Left lung (tissue), 10 donors: ENCODE measurements around the gene SLC27A5. TPM values are rescaled to one million over a fixed set of nuclear protein-coding genes. Genes with fewer than 3 reads are reported as not detected.
A peak's percentile ranks its signal among the peaks of the same experiment; 100 is the strongest.

Experiments
- ATAC-seq: fragments of 200-7000 bp; cut with Tn5 transposase; one replicate; pipeline ENCODE4 v1.9.1; 2020; ENCODE audit warnings: moderate library complexity
- DNase-seq, 4 donors: peaks; one replicate each; pipeline ENCODE4 v3.0.0-alpha.2; 2013 to 2020
- H3K27ac ChIP-seq, 2 donors: fragments of 200-600 bp; sonication (generic) in 1 of 2; one replicate each; pipeline versions ENCODE4 v1.5.0 to v1.8.0; 2020 to 2021
- H3K27me3 ChIP-seq, 2 donors: fragments of 200-600 bp; sonication (generic) in 1 of 2; one replicate each; pipeline versions ENCODE4 v1.5.0 to v1.8.0; 2020 to 2021
- H3K36me3 ChIP-seq, 2 donors: fragments of 200-600 bp; sonication (generic) in 1 of 2; one replicate each; pipeline versions ENCODE4 v1.5.0 to v1.8.0; 2020 to 2021
- H3K4me1 ChIP-seq, 2 donors: fragments of 200-600 bp; one replicate each; pipeline ENCODE4 v1.8.0; 2021
- H3K4me3 ChIP-seq, 2 donors: fragments of 200-600 bp; sonication (generic) in 1 of 2; one replicate each; pipeline versions ENCODE4 v1.5.0 to v1.8.0; 2020 to 2021; ENCODE audit warnings: mild to moderate bottlenecking in 1 of 2
- H3K9me3 ChIP-seq, 2 donors: fragments of 200-600 bp; sonication (generic) in 1 of 2; one replicate each; pipeline versions ENCODE4 v1.5.0 to v1.8.0; 2020 to 2021
- CTCF ChIP-seq, 2 donors: fragments of 200-600 bp; sonication (generic) in 1 of 2; IDR thresholded peaks; one replicate each; pipeline versions ENCODE4 v1.5.0 to v1.8.0; 2021; ENCODE audit warnings: antibody characterized with exemption in 2 of 2
- intact Hi-C, 2 donors: fragments of 100-400 bp; cut with DNase I; formaldehyde crosslinking; loops; one replicate each; pipeline versions ENCODE4 v1.11.2 to v1.14.2; 2022
- polyA plus RNA-seq, 6 donors: library from polyadenylated mRNA; unstranded; fragments of 120-200 nt; gene quantifications; one replicate each; pipeline ENCODE4 v1.2.1, GENCODE V29; 2013; ENCODE audit not compliant: insufficient read length in 6 of 6
- total RNA-seq, 2 donors: library from RNA; stranded (reverse); fragmentation: NEBNext Ultra II Directional; extraction: Animal tissue kit (Norgen Biotek cat#: 25700); gene quantifications; one replicate each; pipeline ENCODE4 v1.2.1, GENCODE V29; 2021
- donor health status: DM: no; HTN: yes; CAD: no.
- donor health status: DM: no; HTN: no; CAD: no.

Gene SLC27A5
- total and polyA plus RNA-seq, 8 donors, result 6.2 to 11.8 (median 8.1) TPM

- no peak overlapping the region for H3K4me3 ChIP-seq
- H3K27ac ChIP-seq, result no peak overlapping the region
- H3K36me3 ChIP-seq, result peaks cover 0 to 25% of the 10 kb centered on the region in 2 donors
- DNase-seq (no peak), ATAC-seq (no peak)
- intact Hi-C loops, result no loop called here
- no peak for TF ChIP-seq CTCF (IDR thresholded peaks at IDR 0.05)
- no peaks in the 10 kb centered on the region for H3K9me3 ChIP-seq
- peaks cover 9 to 19% of the 10 kb centered on the region in 2 donors for H3K4me1 ChIP-seq
- H3K27me3 ChIP-seq, result no peaks in the 10 kb centered on the region
Observed at GRCh38 chr19:58479303-58479702, 32.5 kb downstream of the SLC27A5 start.

- Histone ChIP-seq H3K36me3 (peaks cover 0 to 28% of the 10 kb centered on the region in 2 donors), H3K9me3 (no peaks in the 10 kb centered on the region), H3K27ac (no peak overlapping the region), H3K27me3 (no peaks in the 10 kb centered on the region), H3K4me1 (peaks cover 9 to 19% of the 10 kb centered on the region in 2 donors), H3K4me3 (no peak overlapping the region)
- ATAC-seq, result no peak
- DNase-seq, result peak in 1 of 4 donors; percentile 45
- intact Hi-C loops, result no loop called here
- TF ChIP-seq CTCF (IDR thresholded peaks at IDR 0.05), result no peak
Observed at GRCh38 chr19:58477871-58478270, 33.9 kb downstream of the SLC27A5 start.

- peaks cover 9 to 19% of the 10 kb centered on the region in 2 donors for H3K4me1 ChIP-seq
- no peak for TF ChIP-seq CTCF (IDR thresholded peaks at IDR 0.05)
- DNase-seq (peak in 1 of 4 donors; percentile 78), ATAC-seq (no peak)
- H3K36me3 ChIP-seq, result peaks cover 0 to 36% of the 10 kb centered on the region in 2 donors
- H3K4me3 ChIP-seq, result peak overlapping the region in 1 of 2 donors; percentile 65
- H3K27me3 ChIP-seq, result no peaks in the 10 kb centered on the region
- intact Hi-C loops, result no loop called here
- no peaks in the 10 kb centered on the region for H3K9me3 ChIP-seq
- peak overlapping the region in 1 of 2 donors; percentile 94 for H3K27ac ChIP-seq
Observed at GRCh38 chr19:58477130-58477529, 34.7 kb downstream of the SLC27A5 start.

- peaks cover 9 to 19% of the 10 kb centered on the region in 2 donors for H3K4me1 ChIP-seq
- no peak for ATAC-seq
- H3K27ac ChIP-seq, result peak overlapping the region; percentile 92 to 94
- peak overlapping the region; percentile 65 to 72 for H3K4me3 ChIP-seq
- no peak for TF ChIP-seq CTCF (IDR thresholded peaks at IDR 0.05)
- no peaks in the 10 kb centered on the region for H3K9me3 ChIP-seq
- peaks cover 0 to 42% of the 10 kb centered on the region in 2 donors for H3K36me3 ChIP-seq
- H3K27me3 ChIP-seq, result no peaks in the 10 kb centered on the region
- intact Hi-C loops, result no loop called here
- peak in 2 of 4 donors; percentile 24 to 37 for DNase-seq
Observed at GRCh38 chr19:58476498-58477015, 35.2 kb downstream of the SLC27A5 start.

- DNase-seq, result peak; percentile 97
- H3K4me3 ChIP-seq, result peak within 1 kb of the TSS; percentile 65 to 72
- H3K27me3 ChIP-seq, result no peaks in the 10 kb centered on the region
- peak within 1 kb of the TSS; percentile 92 to 94 for H3K27ac ChIP-seq
- peaks cover 0 to 42% of the 10 kb centered on the region in 2 donors for H3K36me3 ChIP-seq
- intact Hi-C loops, result no loop called here
- H3K9me3 ChIP-seq, result no peaks in the 10 kb centered on the region
- H3K4me1 ChIP-seq, result peaks cover 9 to 19% of the 10 kb centered on the region in 2 donors
- peak; percentile 94 for ATAC-seq
- TF ChIP-seq CTCF (IDR thresholded peaks at IDR 0.05), result peak in 1 of 2 donors; percentile 14
Observed at GRCh38 chr19:58475714-58476497, 35.9 kb downstream of the SLC27A5 start, which contains the start of gene ZNF446. ZNF446 (plus strand) TSS chr19:58476352; CDS start chr19:58477219, 867 bp downstream.
